ENCODE measurements around the gene LASP1. TPM values are rescaled to one million over a fixed set of nuclear protein-coding genes. Genes with fewer than 3 reads are reported as not detected.

LASP1 gene
- total and polyA plus RNA-seq, 2 experiments from 2014 or later: 198 to 250 TPM

DNA sequence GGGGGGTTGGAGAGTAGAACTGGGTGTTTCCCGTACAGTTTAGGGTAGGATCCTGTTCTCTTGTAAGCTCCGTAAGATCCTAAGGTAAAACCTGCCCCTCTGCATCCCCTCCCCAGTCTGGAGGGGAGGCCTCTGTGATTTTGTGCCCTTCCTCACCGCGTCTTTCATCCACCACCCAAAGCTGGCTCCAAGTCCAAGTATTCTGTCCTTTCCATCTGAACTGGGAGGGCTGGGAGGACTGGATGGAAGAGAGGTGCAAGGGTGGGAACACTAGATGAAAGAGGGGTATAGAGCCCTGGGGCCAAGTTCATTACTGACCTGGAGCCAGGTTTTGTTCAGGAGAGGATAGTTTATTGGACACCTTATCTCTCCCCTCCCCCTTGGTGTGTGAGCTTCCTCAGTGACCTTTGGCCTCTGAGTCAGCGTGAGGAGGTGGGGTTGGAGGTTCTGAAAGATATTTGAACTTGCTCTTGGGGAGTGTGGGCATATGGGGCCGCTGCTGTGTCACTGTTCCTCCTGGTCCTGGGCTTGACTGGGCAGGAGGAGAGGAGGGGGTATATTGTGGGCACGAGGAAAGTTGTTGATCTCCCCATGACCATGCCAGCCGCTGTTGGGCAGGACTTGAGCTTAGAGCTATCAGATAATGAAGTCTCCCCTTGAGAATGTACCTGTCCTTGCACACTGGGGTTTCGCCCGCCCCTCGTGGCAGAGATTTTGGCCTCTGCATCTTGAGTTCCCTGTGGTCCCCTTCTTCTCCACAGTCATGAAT, 1.6 kb downstream of the LASP1 start:
- Histone ChIP-seq H3K79me2 (ENCODE audit: insufficient read depth) (peaks cover 64% of the 10 kb centered on the region), H3K9ac (peak overlapping the region; percentile 99), H3K4me3 (peak overlapping the region; percentile 100), H3K36me3 (ENCODE audit: low read depth) (no peaks in the 10 kb centered on the region; the same call in 1 of the 2 replicates), H3K27ac (peak overlapping the region; percentile 96), H3K4me1 (ENCODE audit: insufficient read depth) (peaks cover 56% of the 10 kb centered on the region), H3K9me2 (ENCODE audit: insufficient read depth) (no peaks in the 10 kb centered on the region), H4K20me1 (ENCODE audit: insufficient read depth) (peaks cover 24% of the 10 kb centered on the region), H3F3A (ENCODE audit: insufficient read depth) (peaks cover 38% of the 10 kb centered on the region), H3K9me3 (ENCODE audit: low read depth) (no peaks in the 10 kb centered on the region), H3K4me2 (ENCODE audit: unreplicated experiment) (peak overlapping the region; percentile 98), H2AFZ (no peak overlapping the region), H3K27me3 (replicated peaks; ENCODE audit: insufficient read depth) (no peaks in the 10 kb centered on the region)
- peak; percentile 88 for DNase-seq
- in situ Hi-C loops (cut with MboI): no loop called here
- TF ChIP-seq EZH2 (IDR thresholded peaks at IDR 0.05; ENCODE audit: insufficient read depth, poor library complexity, severe bottlenecking): no peak
- TF ChIP-seq EZH2phosphoT487 (IDR thresholded peaks at IDR 0.05; ENCODE audit: insufficient read depth, low read depth): no peak
- WGBS, 2 experiments (ENCODE audit: low coverage in 1 of 2, low lambda C conversion rate in 2 of 2, missing lambda C conversion rate in 2 of 2): 19 to 22% methylated on average over 11 of the region's 11 CpGs

DNA sequence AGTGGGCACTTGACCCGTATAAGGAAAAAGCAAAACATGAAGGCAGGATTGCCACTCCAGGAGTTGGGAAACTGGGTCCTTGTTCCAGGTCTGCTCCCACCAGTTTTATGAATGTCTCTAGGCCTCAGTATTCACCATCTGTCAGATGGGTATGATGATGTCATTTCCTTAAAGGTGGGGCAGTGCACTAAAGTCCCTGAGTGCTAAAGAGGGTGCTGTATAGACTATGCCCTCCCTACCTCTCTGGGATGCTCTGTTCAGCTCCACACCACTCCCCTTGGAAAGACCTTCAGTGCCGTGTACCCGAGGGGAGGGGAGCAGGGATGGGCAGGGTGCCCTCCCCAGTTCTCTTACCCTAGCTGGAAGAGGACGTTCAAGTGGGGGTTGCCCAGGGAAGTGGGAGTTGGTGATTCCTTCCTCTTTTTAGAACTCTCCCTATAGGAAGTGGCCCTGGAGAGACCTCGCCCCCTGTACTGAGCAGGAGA, 2.2 kb downstream of the LASP1 start:
- no peak for TF ChIP-seq EZH2 (IDR thresholded peaks at IDR 0.05; ENCODE audit: insufficient read depth, poor library complexity, severe bottlenecking)
- no peak for TF ChIP-seq EZH2phosphoT487 (IDR thresholded peaks at IDR 0.05; ENCODE audit: insufficient read depth, low read depth)
- no peaks in the 10 kb centered on the region; the same call in 1 of the 2 replicates for H3K36me3 ChIP-seq (ENCODE audit: low read depth)
- H3K9me2 ChIP-seq (ENCODE audit: insufficient read depth): no peaks in the 10 kb centered on the region
- H3K9ac ChIP-seq: peak overlapping the region; percentile 99
- peaks cover 38% of the 10 kb centered on the region for H3F3A ChIP-seq (ENCODE audit: insufficient read depth)
- peak overlapping the region; percentile 98 for H3K4me2 ChIP-seq (ENCODE audit: unreplicated experiment)
- in situ Hi-C loops (cut with MboI): no loop called here
- peak overlapping the region; percentile 100 for H3K4me3 ChIP-seq
- peaks cover 56% of the 10 kb centered on the region for H3K4me1 ChIP-seq (ENCODE audit: insufficient read depth)
- no peaks in the 10 kb centered on the region for H3K27me3 ChIP-seq (replicated peaks; ENCODE audit: insufficient read depth)
- no peaks in the 10 kb centered on the region for H3K9me3 ChIP-seq (ENCODE audit: low read depth)
- H3K27ac ChIP-seq: peak overlapping the region; percentile 96
- H3K79me2 ChIP-seq (ENCODE audit: insufficient read depth): peaks cover 70% of the 10 kb centered on the region
- peaks cover 24% of the 10 kb centered on the region for H4K20me1 ChIP-seq (ENCODE audit: insufficient read depth)
- WGBS, 2 experiments (ENCODE audit: low coverage in 1 of 2, low lambda C conversion rate in 2 of 2, missing lambda C conversion rate in 2 of 2): 14 to 19% methylated on average over 4 to 5 of the region's 5 CpGs
- DNase-seq: no peak
- no peak overlapping the region for H2AFZ ChIP-seq

DNA sequence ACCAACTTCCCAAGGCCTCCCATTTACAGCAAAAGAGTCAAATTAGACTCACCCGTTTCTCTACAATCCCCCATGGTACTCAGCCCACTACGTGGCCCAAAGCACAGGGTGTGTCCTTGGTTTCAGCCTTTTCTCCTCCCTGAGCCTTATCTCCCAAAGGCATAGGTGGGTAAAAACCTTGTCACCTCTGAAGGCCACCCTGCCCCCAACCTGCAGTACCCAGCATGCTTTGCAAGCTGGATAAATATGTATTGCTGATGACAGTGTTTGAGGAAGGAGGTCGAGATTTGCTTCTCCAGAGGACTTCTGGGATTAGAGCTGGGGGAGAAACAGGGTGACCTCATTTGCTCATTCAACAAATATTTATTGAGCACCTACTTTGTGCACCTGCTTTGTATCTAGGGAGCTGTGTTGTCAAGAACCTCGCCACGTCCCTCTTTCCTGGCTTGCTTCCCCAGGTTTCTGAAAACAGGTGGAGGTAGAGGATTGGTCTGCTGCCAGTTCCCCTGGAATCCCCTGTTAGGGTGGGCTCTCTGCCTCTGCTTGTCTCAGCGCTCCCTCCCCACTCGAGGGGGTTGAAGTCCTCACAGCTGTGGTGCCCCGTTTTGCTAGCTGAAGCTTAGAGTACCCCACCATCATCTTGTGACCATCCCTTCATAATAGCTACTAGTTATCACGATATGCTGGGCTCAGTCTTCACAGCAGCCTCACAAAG, 3.0 kb downstream of the LASP1 start:
- peaks cover 39% of the 10 kb centered on the region for H3F3A ChIP-seq (ENCODE audit: insufficient read depth)
- H3K4me3 ChIP-seq: peak overlapping the region; percentile 100
- TF ChIP-seq EZH2 (IDR thresholded peaks at IDR 0.05; ENCODE audit: insufficient read depth, poor library complexity, severe bottlenecking) (no peak), EZH2phosphoT487 (IDR thresholded peaks at IDR 0.05; ENCODE audit: insufficient read depth, low read depth) (no peak)
- H2AFZ ChIP-seq: no peak overlapping the region
- H3K27ac ChIP-seq: peak overlapping the region; percentile 96; the same call in 1 of the 2 replicates
- peaks cover 59% of the 10 kb centered on the region for H3K4me1 ChIP-seq (ENCODE audit: insufficient read depth)
- H4K20me1 ChIP-seq (ENCODE audit: insufficient read depth): peaks cover 24% of the 10 kb centered on the region
- peak; percentile 34 for DNase-seq
- H3K9me3 ChIP-seq (ENCODE audit: low read depth): no peaks in the 10 kb centered on the region
- no peaks in the 10 kb centered on the region for H3K27me3 ChIP-seq (replicated peaks; ENCODE audit: insufficient read depth)
- H3K9me2 ChIP-seq (ENCODE audit: insufficient read depth): no peaks in the 10 kb centered on the region
- H3K4me2 ChIP-seq (ENCODE audit: unreplicated experiment): peak overlapping the region; percentile 98
- H3K9ac ChIP-seq: peak overlapping the region; percentile 99
- in situ Hi-C loops (cut with MboI): no loop called here
- peaks cover under 1% of the 10 kb centered on the region; the same call in 1 of the 2 replicates for H3K36me3 ChIP-seq (ENCODE audit: low read depth)
- H3K79me2 ChIP-seq (ENCODE audit: insufficient read depth): peaks cover 78% of the 10 kb centered on the region
- 36 to 42% methylated on average over 9 of the region's 9 CpGs for WGBS, 2 experiments (ENCODE audit: low coverage in 1 of 2, low lambda C conversion rate in 2 of 2, missing lambda C conversion rate in 2 of 2)

DNA sequence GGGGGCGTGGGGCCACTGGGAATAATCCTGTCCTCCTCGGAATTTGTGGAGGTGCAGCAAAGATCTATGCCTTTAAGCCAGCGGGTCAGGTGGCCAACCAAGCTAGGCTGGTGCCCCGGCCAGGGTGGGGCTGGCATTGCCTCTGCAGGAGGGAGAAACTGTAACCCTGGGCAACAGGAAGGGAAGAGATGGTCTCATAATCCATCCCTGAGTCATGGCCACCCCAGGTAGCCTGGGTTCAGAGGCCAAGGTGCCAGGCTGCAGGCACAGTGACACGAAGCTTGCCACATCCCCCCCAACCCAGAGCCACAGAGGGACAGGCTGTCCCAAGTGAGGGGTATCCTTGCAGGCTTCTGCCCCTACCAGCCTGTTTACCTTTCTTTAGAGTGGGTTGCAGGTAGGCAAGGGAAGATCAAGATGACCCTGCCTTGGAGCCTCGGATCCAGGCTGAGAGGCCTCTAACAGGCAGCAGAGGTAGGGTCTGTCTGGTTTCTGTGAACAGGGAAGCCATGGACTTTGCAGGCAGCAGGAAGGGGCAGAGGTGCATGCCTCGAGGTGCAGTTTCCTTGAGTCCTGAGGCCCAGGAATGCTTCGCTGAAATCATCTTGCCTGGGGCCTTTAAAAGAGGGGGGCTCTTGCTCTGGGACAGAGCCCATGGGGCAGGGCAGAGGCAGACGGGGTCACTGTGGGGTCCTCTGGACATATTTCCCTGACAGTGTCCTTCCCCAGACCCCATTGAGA, 4.0 kb downstream of the LASP1 start:
- DNase-seq: peak; percentile 40
- 34 to 46% methylated on average over 9 of the region's 9 CpGs for WGBS, 2 experiments (ENCODE audit: low coverage in 1 of 2, low lambda C conversion rate in 2 of 2, missing lambda C conversion rate in 2 of 2)
- peaks cover 88% of the 10 kb centered on the region for H3K79me2 ChIP-seq (ENCODE audit: insufficient read depth)
- peak overlapping the region; percentile 99 for H3K9ac ChIP-seq
- in situ Hi-C loops (cut with MboI): no loop called here
- no peaks in the 10 kb centered on the region for H3K27me3 ChIP-seq (replicated peaks; ENCODE audit: insufficient read depth)
- peaks cover 54% of the 10 kb centered on the region for H3K4me1 ChIP-seq (ENCODE audit: insufficient read depth)
- no peaks in the 10 kb centered on the region for H3K9me2 ChIP-seq (ENCODE audit: insufficient read depth)
- H2AFZ ChIP-seq: no peak overlapping the region
- H3F3A ChIP-seq (ENCODE audit: insufficient read depth): peaks cover 39% of the 10 kb centered on the region
- peaks cover 4% of the 10 kb centered on the region; the same call in 1 of the 2 replicates for H3K36me3 ChIP-seq (ENCODE audit: low read depth)
- peak overlapping the region; percentile 100 for H3K4me3 ChIP-seq
- no peaks in the 10 kb centered on the region for H3K9me3 ChIP-seq (ENCODE audit: low read depth)
- no peak overlapping the region for H3K27ac ChIP-seq
- peaks cover 24% of the 10 kb centered on the region for H4K20me1 ChIP-seq (ENCODE audit: insufficient read depth)
- TF ChIP-seq EZH2phosphoT487 (IDR thresholded peaks at IDR 0.05; ENCODE audit: insufficient read depth, low read depth) (no peak), EZH2 (IDR thresholded peaks at IDR 0.05; ENCODE audit: insufficient read depth, poor library complexity, severe bottlenecking) (no peak)
- H3K4me2 ChIP-seq (ENCODE audit: unreplicated experiment): peak overlapping the region; percentile 98

Data from GM23248 (cell line).